ENCODE results near the gene CCDC154.

DNA sequence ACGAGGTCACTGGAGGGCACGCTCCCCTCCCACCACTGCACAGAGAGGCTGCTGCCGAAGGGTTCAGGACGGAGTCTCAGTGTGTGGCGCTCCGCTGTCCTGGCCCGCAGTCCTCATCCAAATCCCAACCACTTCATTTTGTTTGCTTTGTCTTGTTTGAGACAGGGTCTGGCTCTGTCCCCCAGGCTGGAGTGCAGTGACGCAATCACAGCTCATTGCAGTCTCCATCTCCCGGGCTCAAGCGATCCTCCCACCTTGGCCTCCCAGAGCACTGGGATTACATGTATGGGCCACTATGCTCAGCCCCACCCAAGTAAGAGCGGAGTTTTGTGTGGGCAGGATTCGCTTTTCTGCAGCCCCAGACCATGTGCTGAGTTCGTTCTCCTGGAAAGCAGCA lies 42.6 kb downstream of the CCDC154 start:
- no peak for TF ChIP-seq BHLHE40 (IDR thresholded peaks at IDR 0.05; ENCODE audit: borderline replicate concordance)
- TF ChIP-seq NFRKB (IDR thresholded peaks at IDR 0.05): no peak
- TF ChIP-seq SP1 (IDR thresholded peaks at IDR 0.05): no peak

Measured in HEK293T (cell line).